Kidney epithelial cell (primary cell): ENCODE results near the gene FAM193B. TPM values are rescaled to one million over a fixed set of nuclear protein-coding genes. Genes with fewer than 3 reads are reported as not detected.
A peak's percentile ranks its signal among the peaks of the same experiment; 100 is the strongest.

Source experiments
- DNase-seq: peaks from one replicate; pipeline ENCODE4 v3.0.0-alpha.2; 2010; ENCODE audit warnings: low read depth
- H3K27me3 ChIP-seq: 2 replicates; pipeline ENCODE4 v1.6.0; 2011; ENCODE audit warnings: low read length; ENCODE audit not compliant: control insufficient read depth, insufficient read depth
- H3K36me3 ChIP-seq: 2 replicates; pipeline ENCODE4 v1.5.1; 2011; ENCODE audit warnings: low read length; ENCODE audit not compliant: control insufficient read depth, insufficient read depth
- H3K4me3 ChIP-seq: 2 replicates; pipeline ENCODE4 v1.5.1; 2011; ENCODE audit warnings: low read depth, mild to moderate bottlenecking, control low read depth, low read length
- CTCF ChIP-seq: IDR thresholded peaks from 2 replicates; pipeline ENCODE4 v1.5.1; 2011; ENCODE audit warnings: mild to moderate bottlenecking, moderate library complexity, low read length, control low read depth, inconsistent platforms; ENCODE audit not compliant: insufficient read depth, poor library complexity, severe bottlenecking
- total RNA-seq: library from RNA; depleted of rRNA; stranded (reverse); fragments of >200 nt; gene quantifications from 2 replicates; pipeline ENCODE4 v1.2.3, GENCODE V29; 2015

The FAM193B gene
- total RNA-seq, 1 donor from 2014 or later = 29.5 TPM

DNA sequence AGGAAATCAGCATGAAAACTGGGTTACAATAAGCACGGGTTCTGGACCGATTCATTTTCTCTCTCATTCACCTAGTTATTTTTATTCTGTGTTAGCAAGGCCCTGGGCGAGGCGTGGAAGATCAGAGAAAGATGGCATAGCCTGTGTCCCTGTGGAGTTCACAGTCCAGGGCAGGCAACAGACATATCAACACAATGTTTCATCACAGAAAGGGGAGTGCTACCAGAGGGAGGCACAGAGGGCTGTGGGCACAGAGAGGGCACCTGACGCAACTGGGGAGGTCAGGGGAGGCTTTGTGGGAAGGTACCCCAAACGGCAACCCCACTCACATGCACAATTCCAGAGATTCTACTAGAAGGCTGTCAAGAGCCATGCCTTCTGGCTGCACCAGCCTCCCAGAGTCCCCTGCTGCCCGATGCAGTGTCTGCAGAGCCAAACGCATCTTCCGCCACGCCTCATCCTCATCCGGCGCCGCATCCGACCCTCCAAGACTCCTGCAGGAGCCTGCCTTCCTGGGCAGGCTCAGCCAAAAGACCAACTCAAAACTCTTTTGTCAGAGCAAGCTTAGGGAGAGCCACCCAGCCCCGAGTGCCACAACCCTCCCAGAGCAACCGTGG is 1.4 kb downstream of the FAM193B start:
- H3K27me3 ChIP-seq = no peaks in the 10 kb centered on the region
- no peak for TF ChIP-seq CTCF
- DNase-seq = no peak
- H3K36me3 ChIP-seq = no peaks in the 10 kb centered on the region
- peak overlapping the region; percentile 86 for H3K4me3 ChIP-seq

GRCh38 chr5:177550122-177550521 is 4.2 kb downstream of the FAM193B start:
- no peak for TF ChIP-seq CTCF
- Histone ChIP-seq H3K4me3 (no peak overlapping the region), H3K36me3 (no peaks in the 10 kb centered on the region), H3K27me3 (no peaks in the 10 kb centered on the region)
- DNase-seq = no peak

GRCh38 chr5:177548495-177548894 is 5.9 kb downstream of the FAM193B start:
- no peak for DNase-seq
- H3K36me3 ChIP-seq = no peaks in the 10 kb centered on the region
- TF ChIP-seq CTCF = no peak
- H3K27me3 ChIP-seq = no peaks in the 10 kb centered on the region
- H3K4me3 ChIP-seq = no peak overlapping the region

GRCh38 chr5:177547736-177548135 is 6.6 kb downstream of the FAM193B start:
- no peak for TF ChIP-seq CTCF
- no peaks in the 10 kb centered on the region for H3K27me3 ChIP-seq
- no peak for DNase-seq
- H3K4me3 ChIP-seq = no peak overlapping the region
- H3K36me3 ChIP-seq = no peaks in the 10 kb centered on the region

DNA sequence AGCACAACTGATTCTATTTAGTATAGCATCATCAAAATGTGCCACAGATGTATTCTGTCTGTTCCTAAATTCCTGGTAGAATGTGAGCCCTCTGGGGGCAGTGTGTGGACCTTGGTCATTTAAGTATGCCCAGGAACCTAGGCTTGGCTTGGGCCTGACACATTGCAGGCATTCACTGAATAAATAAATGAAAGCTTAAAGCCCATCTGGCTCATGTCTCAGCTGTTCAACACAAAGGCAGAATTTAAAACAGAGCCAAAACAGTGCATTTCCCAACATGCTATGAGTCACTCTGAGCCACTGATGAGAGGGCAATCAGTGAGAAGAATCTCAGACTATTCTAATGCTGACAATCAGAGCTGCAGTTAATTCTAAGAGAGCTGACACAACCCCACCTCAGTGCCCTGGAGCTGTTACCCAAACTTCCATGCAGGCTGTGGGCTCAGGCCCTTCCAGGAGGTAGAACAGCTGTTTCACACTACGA is 8.1 kb downstream of the FAM193B start:
- DNase-seq = peak; percentile 93
- Histone ChIP-seq H3K27me3 (no peaks in the 10 kb centered on the region), H3K4me3 (no peak overlapping the region), H3K36me3 (no peaks in the 10 kb centered on the region)
- peak; percentile 5 for TF ChIP-seq CTCF
